ENCODE measurements around the gene TIMM44. TPM values are rescaled to one million over a fixed set of nuclear protein-coding genes. Genes with fewer than 3 reads are reported as not detected.

Gene TIMM44
- total and polyA plus RNA-seq, 2 of the 8 experiments (the other 6 are each of a cell fraction or from before 2014, with no cell fraction given), result 131 to 150 TPM

DNA sequence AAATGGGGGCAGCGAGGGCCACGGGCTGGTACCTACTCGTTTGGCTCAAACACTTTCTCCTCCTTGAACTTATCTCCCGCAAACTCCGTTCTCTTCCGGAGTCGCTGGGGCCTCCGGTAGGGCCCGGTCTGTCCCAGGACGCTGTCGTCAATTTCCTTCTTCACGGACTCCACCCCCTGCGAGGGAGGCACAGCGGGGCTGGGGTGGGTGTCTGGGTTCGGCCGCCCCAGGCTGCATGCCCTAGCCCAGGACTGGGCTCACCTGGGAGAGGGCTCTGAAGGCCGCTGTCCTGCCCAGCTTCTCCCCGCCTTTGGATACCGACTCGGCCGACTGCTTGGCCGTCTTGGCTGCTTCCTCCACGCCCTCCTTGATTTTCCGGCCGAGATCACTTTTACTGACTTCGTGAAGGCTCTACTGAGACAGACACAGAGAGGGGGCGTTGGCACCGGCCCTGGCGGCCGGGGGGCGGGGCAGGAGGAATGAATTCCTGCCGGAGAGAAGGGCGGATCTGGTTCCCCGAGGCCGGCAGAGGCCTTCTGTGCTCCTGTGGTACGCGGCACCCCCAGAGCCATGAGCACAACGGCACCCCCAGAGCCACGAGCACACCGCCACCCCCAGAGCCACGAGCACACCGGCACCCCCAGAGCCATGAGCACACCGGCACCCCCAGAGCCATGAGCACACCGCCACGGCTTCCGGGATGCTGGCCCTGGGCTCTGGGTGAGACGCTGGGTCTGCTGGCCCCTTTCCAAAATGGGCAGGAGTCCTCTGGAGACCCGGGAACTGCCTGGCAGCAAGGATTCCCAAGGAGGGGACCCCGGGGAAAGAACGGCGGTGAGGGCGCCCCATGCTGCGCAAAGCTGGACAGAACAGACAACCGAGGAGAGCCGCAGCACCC is 9.4 kb downstream of the TIMM44 start:
- H4K20me1 ChIP-seq (replicated peaks in 1 of 2; ENCODE audit: control insufficient read depth in 1 of 2, insufficient read depth in 2 of 2, low read length in 2 of 2), result peaks cover 3 to 8% of the 10 kb centered on the region in 2 experiments
- no peak overlapping the region for H2BK20ac ChIP-seq (ENCODE audit: low read length)
- H3K79me2 ChIP-seq (ENCODE audit: control insufficient read depth in 1 of 2, insufficient read depth in 2 of 2, low read length in 2 of 2), result peaks cover 0 to 2% of the 10 kb centered on the region in 2 experiments; a peak in 1 of 4 replicates
- no peak overlapping the region for H3K4me2 ChIP-seq (ENCODE audit: insufficient read depth in 1 of 2, low read depth in 2 of 2, low read length in 2 of 2)
- ChIA-PET CTCF (ENCODE audit: partially characterized antibody) (interaction anchor here (0.6 to 2.3 kb wide), 8 partner anchors 8 to 162 kb away, joined by 3 to 14 read pairs (median 3); partner anchors contain the start of gene TIMM44), POLR2A (ENCODE audit: partially characterized antibody) (interaction anchor here (10.4 kb wide), 1 partner anchor 8 kb away, joined by 205 read pairs; the partner anchor contains the start of gene TIMM44)
- WGBS, 2 experiments (ENCODE audit: extremely low coverage in 1 of 2, insufficient coverage in 1 of 2, insufficient read length in 1 of 2, insufficient replicate concordance in 2 of 2, low coverage in 1 of 2, low lambda C conversion rate in 2 of 2, missing lambda C conversion rate in 1 of 2), result 88% methylated on average over 28 of the region's 55 CpGs; no CpG with 5 or more reads in 1 of the 2 experiments
- H3K9ac ChIP-seq (replicated peaks in 1 of 4; ENCODE audit: extremely low read depth in 1 of 4, low read depth in 3 of 4, low read length in 3 of 4), result no peak overlapping the region
- peaks cover 27 to 83% (median 58%) of the 10 kb centered on the region in 4 experiments for H3K36me3 ChIP-seq (ENCODE audit: control insufficient read depth in 2 of 4, insufficient read depth in 4 of 4, low read length in 3 of 4)
- FAIRE-seq (no peak), DNase-seq (ENCODE audit: low read depth in 1 of 2, low spot score in 2 of 2) (no peak)
- H3K18ac ChIP-seq (ENCODE audit: extremely low read depth, low read length), result no peak overlapping the region
- no peak overlapping the region for H3K4me3 ChIP-seq (ENCODE audit: extremely low read depth in 1 of 4, insufficient read depth in 2 of 4, low read depth in 3 of 4, low read length in 4 of 4)
- no peak overlapping the region for H2AFZ ChIP-seq (ENCODE audit: low read length)
- no peak overlapping the region for H2BK12ac ChIP-seq (ENCODE audit: low read depth, low read length)
- H3K23ac ChIP-seq (ENCODE audit: insufficient read length), result no peak overlapping the region
- H3K14ac ChIP-seq (ENCODE audit: insufficient read length), result no peak overlapping the region
- H3K56ac ChIP-seq (replicated peaks; ENCODE audit: insufficient read length, low read depth, low read length), result no peak overlapping the region
- no peak overlapping the region for H2BK5ac ChIP-seq (ENCODE audit: low read depth, low read length)
- no peak overlapping the region for H4K8ac ChIP-seq (ENCODE audit: extremely low read depth, insufficient read depth, low read length)
- H2BK15ac ChIP-seq (ENCODE audit: low read length), result no peak overlapping the region
- H2AK5ac ChIP-seq (ENCODE audit: low read depth, low read length), result no peak overlapping the region
- no peaks in the 10 kb centered on the region for H3K9me3 ChIP-seq (ENCODE audit: insufficient read depth in 2 of 2, low read depth in 1 of 2, low read length in 1 of 2)
- H3K4ac ChIP-seq (replicated peaks; ENCODE audit: insufficient read length, low read depth, low read length), result no peak overlapping the region
- no peak overlapping the region for H4K5ac ChIP-seq (ENCODE audit: insufficient read length, low read depth, low read length)
- TF ChIP-seq CBX5 (IDR thresholded peaks at IDR 0.05; ENCODE audit: low read depth, low read length) (no peak), KDM1A (IDR thresholded peaks at IDR 0.05; ENCODE audit: borderline replicate concordance, low read length) (no peak), TAF1 (IDR thresholded peaks at IDR 0.05; ENCODE audit: low read depth, low read length) (no peak), GABPA (IDR thresholded peaks at IDR 0.05; ENCODE audit: borderline replicate concordance, insufficient read depth, low read length) (no peak), TBP (IDR thresholded peaks at IDR 0.05; ENCODE audit: low read depth, low read length) (no peak), RNF2 (IDR thresholded peaks at IDR 0.05; ENCODE audit: borderline replicate concordance, low read depth, low read length, missing control alignments, poor library complexity, severe bottlenecking) (no peak), ZNF274 (IDR thresholded peaks at IDR 0.05; ENCODE audit: borderline replicate concordance, extremely low read depth, low read length) (no peak), SAP30 (IDR thresholded peaks at IDR 0.05; ENCODE audit: insufficient read depth, insufficient replicate concordance, low read length) (no peak), BACH1 (IDR thresholded peaks at IDR 0.05; ENCODE audit: low read length) (no peak)
- TF ChIP-seq, protein P1, sequence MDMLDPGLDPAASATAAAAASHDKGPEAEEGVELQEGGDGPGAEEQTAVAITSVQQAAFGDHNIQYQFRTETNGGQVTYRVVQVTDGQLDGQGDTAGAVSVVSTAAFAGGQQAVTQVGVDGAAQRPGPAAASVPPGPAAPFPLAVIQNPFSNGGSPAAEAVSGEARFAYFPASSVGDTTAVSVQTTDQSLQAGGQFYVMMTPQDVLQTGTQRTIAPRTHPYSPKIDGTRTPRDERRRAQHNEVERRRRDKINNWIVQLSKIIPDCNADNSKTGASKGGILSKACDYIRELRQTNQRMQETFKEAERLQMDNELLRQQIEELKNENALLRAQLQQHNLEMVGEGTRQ (IDR thresholded peaks at IDR 0.05; ENCODE audit: low read length), result no peak
- H3K4me1 ChIP-seq (replicated peaks in 1 of 4; ENCODE audit: control insufficient read depth in 3 of 4, insufficient read depth in 4 of 4, low read length in 3 of 4), result no peaks in the 10 kb centered on the region
- no peak overlapping the region for H4K91ac ChIP-seq (replicated peaks; ENCODE audit: insufficient read length, low read length)
- H3K79me1 ChIP-seq (ENCODE audit: low read depth, low read length), result no peaks in the 10 kb centered on the region
- H2BK120ac ChIP-seq (replicated peaks; ENCODE audit: low read depth, low read length), result no peak overlapping the region
- H3K27ac ChIP-seq (ENCODE audit: low read depth, low read length), result no peak overlapping the region
- no peaks in the 10 kb centered on the region for H3K27me3 ChIP-seq (replicated peaks in 1 of 4; ENCODE audit: control insufficient read depth in 3 of 4, extremely low read depth in 1 of 4, insufficient read depth in 3 of 4, low read length in 3 of 4)
- no peaks in the 10 kb centered on the region for H3K23me2 ChIP-seq (ENCODE audit: low read depth, low read length)
